Mesendoderm (in vitro differentiated cells): ENCODE results near the gene PROKR1.

Experiments
- DNase-seq: peaks from one replicate; pipeline ENCODE4 v3.0.0; 2013
- H2AK5ac ChIP-seq: 2 replicates; pipeline ENCODE4 v1.6.1; 2013; ENCODE audit warnings: low read length, inconsistent platforms
- H2BK120ac ChIP-seq: 2 replicates; pipeline ENCODE4 v1.6.1; 2013; ENCODE audit warnings: low read depth, mild to moderate bottlenecking, low read length, moderate library complexity, mixed read lengths
- H2BK15ac ChIP-seq: replicated peaks from 2 replicates; pipeline ENCODE4 v1.6.1; 2013; ENCODE audit warnings: low read depth, mild to moderate bottlenecking, moderate library complexity
- H2BK5ac ChIP-seq: 2 replicates; pipeline ENCODE4 v1.6.1; 2013; ENCODE audit warnings: low read length, inconsistent platforms
- H3K18ac ChIP-seq: 2 replicates; pipeline ENCODE4 v1.6.1; 2013; ENCODE audit warnings: mild to moderate bottlenecking, low read length, mixed read lengths
- H3K23ac ChIP-seq: one replicate; pipeline ENCODE4 v1.6.1; 2013; ENCODE audit warnings: low read length
- H3K27ac ChIP-seq: 2 replicates; pipeline ENCODE4 v1.5.1; 2013; ENCODE audit warnings: low read depth, mild to moderate bottlenecking, inconsistent platforms, low read length, moderate library complexity
- H3K27me3 ChIP-seq: 2 replicates; pipeline ENCODE4 v1.6.1; 2013; ENCODE audit warnings: low read length, control low read depth, mild to moderate bottlenecking, inconsistent platforms; ENCODE audit not compliant: insufficient read depth, poor library complexity
- H3K36me3 ChIP-seq: 2 replicates; pipeline ENCODE4 v1.6.1; 2013; ENCODE audit warnings: low read length, inconsistent platforms; ENCODE audit not compliant: control insufficient read depth, insufficient read depth
- H3K4ac ChIP-seq: one replicate; pipeline ENCODE4 v1.6.1; 2013; ENCODE audit warnings: low read depth, mild to moderate bottlenecking, low read length, moderate library complexity
- H3K4me1 ChIP-seq: 2 replicates; pipeline ENCODE4 v1.6.1; 2013; ENCODE audit warnings: low read depth, low read length, inconsistent platforms; ENCODE audit not compliant: control insufficient read depth
- H3K4me2 ChIP-seq: 2 replicates; pipeline ENCODE4 v1.6.1; 2013; ENCODE audit warnings: low read length
- H3K4me3 ChIP-seq: 2 replicates; pipeline ENCODE4 v1.5.1; 2013; ENCODE audit warnings: mild to moderate bottlenecking, low read length
- H3K56ac ChIP-seq: one replicate; pipeline ENCODE4 v1.6.1; 2013; ENCODE audit warnings: low read length
- H3K79me1 ChIP-seq: 2 replicates; pipeline ENCODE4 v1.6.1; 2013; ENCODE audit warnings: low read length, inconsistent platforms
- H3K79me2 ChIP-seq: 2 replicates; pipeline ENCODE4 v1.6.1; 2013; ENCODE audit warnings: mild to moderate bottlenecking, low read length; ENCODE audit not compliant: control insufficient read depth, insufficient read depth
- H3K9ac ChIP-seq: 2 replicates; pipeline ENCODE4 v1.6.1; 2013; ENCODE audit warnings: low read length, inconsistent platforms
- H4K5ac ChIP-seq: one replicate; pipeline ENCODE4 v1.6.1; 2013; ENCODE audit warnings: low read length
- H4K8ac ChIP-seq: one replicate; pipeline ENCODE4 v1.6.1; 2013; ENCODE audit warnings: low read depth, mild to moderate bottlenecking, control low read depth, low read length, moderate library complexity
- WGBS: extraction: QIAGEN DNeasy Blood & Tissue Kit; methylation state at CpG from one replicate; pipeline ENCODE4 v1.1.7; 2013; ENCODE audit warnings: low lambda C conversion rate, missing lambda C conversion rate; ENCODE audit not compliant: insufficient coverage; ENCODE audit errors: extremely low coverage; 5-methylcytosine and 5-hydroxymethylcytosine counted together

The PROKR1 gene

DNA sequence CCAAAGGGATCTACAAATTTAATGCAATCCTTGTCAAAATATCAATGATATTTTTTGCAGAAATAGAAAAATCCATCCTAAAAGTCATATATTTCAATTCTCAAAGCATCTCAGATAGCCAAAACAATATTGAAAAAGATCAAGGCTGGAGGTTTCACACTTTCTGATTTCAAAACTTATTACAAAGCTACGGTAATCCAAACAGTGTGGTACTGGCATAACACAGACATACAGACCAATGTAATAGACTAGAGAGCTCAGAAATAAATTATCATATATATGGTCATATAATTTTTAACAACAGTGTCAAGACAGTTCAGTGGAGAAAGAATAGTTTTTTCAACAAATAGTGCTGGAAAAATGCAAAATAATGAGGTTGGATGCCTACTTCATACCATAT, 40.3 kb upstream of the PROKR1 start:
- no CpG with 5 or more reads among the region's 1 CpG for WGBS
- Histone ChIP-seq H2BK120ac (no peak overlapping the region), H3K9ac (no peak overlapping the region), H3K18ac (no peak overlapping the region), H2AK5ac (no peak overlapping the region), H3K4ac (no peak overlapping the region), H2BK15ac (no peak overlapping the region), H3K23ac (no peak overlapping the region), H3K4me2 (no peak overlapping the region), H3K36me3 (no peaks in the 10 kb centered on the region), H3K79me2 (no peaks in the 10 kb centered on the region), H3K4me1 (no peaks in the 10 kb centered on the region), H4K5ac (no peak overlapping the region), H3K27me3 (no peaks in the 10 kb centered on the region), H3K56ac (no peak overlapping the region), H3K4me3 (no peak overlapping the region), H2BK5ac (no peak overlapping the region), H3K27ac (no peak overlapping the region), H4K8ac (no peak overlapping the region), H3K79me1 (no peaks in the 10 kb centered on the region)
- no peak for DNase-seq

DNA sequence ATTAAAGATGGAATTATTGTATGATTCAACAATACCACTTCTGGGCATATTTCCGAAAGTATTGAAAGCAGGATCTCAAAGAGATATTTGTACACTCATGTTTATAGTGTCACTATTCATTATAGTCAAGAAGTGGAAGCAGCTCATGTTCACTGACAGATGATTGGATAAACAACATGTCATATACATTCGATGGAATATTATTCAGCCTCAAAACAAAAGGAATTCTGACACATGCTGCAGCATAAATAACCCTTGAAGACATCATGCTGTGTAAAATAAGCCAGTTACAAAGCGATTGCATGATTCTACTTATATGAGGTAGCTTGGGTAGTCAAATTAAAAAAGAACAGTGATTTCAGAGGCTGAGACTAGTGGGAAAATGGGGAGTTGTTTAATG, 39.3 kb upstream of the PROKR1 start:
- Histone ChIP-seq H4K5ac (no peak overlapping the region), H2BK5ac (no peak overlapping the region), H3K56ac (no peak overlapping the region), H2BK120ac (no peak overlapping the region), H3K4me1 (no peaks in the 10 kb centered on the region), H3K9ac (no peak overlapping the region), H3K4me3 (no peak overlapping the region), H2AK5ac (no peak overlapping the region), H3K27me3 (no peaks in the 10 kb centered on the region), H4K8ac (no peak overlapping the region), H3K27ac (no peak overlapping the region), H3K79me1 (no peaks in the 10 kb centered on the region), H3K4me2 (no peak overlapping the region), H3K23ac (no peak overlapping the region), H3K36me3 (no peaks in the 10 kb centered on the region), H2BK15ac (no peak overlapping the region), H3K79me2 (no peaks in the 10 kb centered on the region), H3K18ac (no peak overlapping the region), H3K4ac (no peak overlapping the region)
- no CpG with 5 or more reads among the region's 3 CpGs for WGBS
- no peak for DNase-seq

DNA sequence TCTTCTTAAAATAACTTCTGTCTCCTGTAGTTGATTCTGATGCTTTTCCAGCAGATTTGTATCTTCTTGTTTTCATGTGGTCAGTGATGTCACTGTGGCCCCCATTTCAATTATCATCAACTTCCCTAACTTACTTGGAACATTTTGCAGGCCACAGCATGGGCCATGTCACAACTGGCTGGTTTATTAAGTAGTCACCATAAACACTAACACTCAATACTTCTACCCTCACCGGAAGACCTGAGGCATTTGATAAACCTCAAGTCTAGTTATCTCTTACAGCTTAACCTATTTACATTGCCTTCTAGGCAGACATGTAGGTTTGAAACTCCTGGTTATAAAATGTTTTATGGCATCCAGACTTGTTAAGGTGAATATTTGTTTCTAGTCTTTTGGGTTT, 37.4 kb upstream of the PROKR1 start:
- Histone ChIP-seq H3K4me3 (no peak overlapping the region), H2AK5ac (no peak overlapping the region), H3K27me3 (no peaks in the 10 kb centered on the region), H3K4ac (no peak overlapping the region), H2BK15ac (no peak overlapping the region), H3K79me2 (no peaks in the 10 kb centered on the region), H3K23ac (no peak overlapping the region), H3K9ac (no peak overlapping the region), H2BK120ac (no peak overlapping the region), H3K79me1 (no peaks in the 10 kb centered on the region), H3K27ac (no peak overlapping the region), H3K4me2 (no peak overlapping the region), H4K8ac (no peak overlapping the region), H4K5ac (no peak overlapping the region), H3K4me1 (no peaks in the 10 kb centered on the region), H3K18ac (no peak overlapping the region), H2BK5ac (no peak overlapping the region), H3K36me3 (no peaks in the 10 kb centered on the region), H3K56ac (no peak overlapping the region)
- WGBS: no CpG with 5 or more reads among the region's 1 CpG
- no peak for DNase-seq

DNA sequence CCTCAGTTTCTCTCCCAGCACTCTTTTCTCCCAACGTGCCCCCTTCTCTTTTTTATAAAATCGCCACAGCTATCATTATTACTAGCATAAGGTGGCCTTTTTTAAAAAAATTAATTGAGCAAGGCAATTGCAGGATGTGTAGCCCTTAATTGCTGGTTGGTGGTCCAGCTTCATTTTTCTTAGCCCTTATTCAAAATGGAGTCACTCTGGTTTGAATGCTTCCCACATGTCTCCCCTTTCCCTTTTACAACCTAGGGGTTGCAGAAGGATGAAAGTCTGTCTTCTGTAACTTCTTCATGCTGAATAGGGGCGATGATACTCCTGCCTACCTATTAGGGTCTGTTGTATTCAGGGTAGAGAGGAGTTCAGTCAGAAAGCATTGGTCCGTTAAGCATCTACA, 36.6 kb upstream of the PROKR1 start:
- Histone ChIP-seq H2BK5ac (no peak overlapping the region), H4K8ac (no peak overlapping the region), H3K27ac (no peak overlapping the region), H2BK120ac (no peak overlapping the region), H3K56ac (no peak overlapping the region), H3K18ac (no peak overlapping the region), H3K79me1 (no peaks in the 10 kb centered on the region), H3K79me2 (no peaks in the 10 kb centered on the region), H4K5ac (no peak overlapping the region), H3K4ac (no peak overlapping the region), H3K36me3 (no peaks in the 10 kb centered on the region), H3K23ac (no peak overlapping the region), H2AK5ac (no peak overlapping the region), H2BK15ac (no peak overlapping the region), H3K27me3 (no peaks in the 10 kb centered on the region), H3K9ac (no peak overlapping the region), H3K4me1 (no peaks in the 10 kb centered on the region), H3K4me3 (no peak overlapping the region), H3K4me2 (no peak overlapping the region)
- WGBS: no CpG with 5 or more reads among the region's 4 CpGs
- DNase-seq: no peak

DNA sequence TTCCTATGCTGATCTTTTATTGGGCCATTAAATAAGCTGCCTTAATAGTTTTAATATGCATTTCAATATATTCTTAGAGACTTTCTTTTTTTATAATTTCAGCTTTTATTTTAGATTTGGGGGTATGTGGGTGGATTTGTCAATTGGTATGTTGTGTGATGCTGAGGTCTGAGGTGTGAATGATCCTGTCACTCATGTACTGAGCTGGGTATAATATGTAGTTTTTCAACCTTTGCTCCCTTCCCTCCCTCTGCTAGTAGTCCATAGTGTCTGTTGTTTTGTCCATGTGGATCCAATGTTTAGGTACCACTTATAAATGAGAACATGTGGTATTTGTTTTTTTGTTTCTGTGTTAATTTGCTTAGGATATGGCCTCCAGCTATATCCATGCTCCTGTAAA, 35.5 kb upstream of the PROKR1 start:
- Histone ChIP-seq H4K5ac (no peak overlapping the region), H3K23ac (no peak overlapping the region), H2BK5ac (no peak overlapping the region), H3K4me1 (no peaks in the 10 kb centered on the region), H3K9ac (no peak overlapping the region), H3K79me1 (no peaks in the 10 kb centered on the region), H3K79me2 (no peaks in the 10 kb centered on the region), H3K27ac (no peak overlapping the region), H3K18ac (no peak overlapping the region), H3K4me2 (no peak overlapping the region), H2BK120ac (no peak overlapping the region), H4K8ac (no peak overlapping the region), H3K4ac (no peak overlapping the region), H2AK5ac (no peak overlapping the region), H3K27me3 (no peaks in the 10 kb centered on the region), H3K56ac (no peak overlapping the region), H3K36me3 (no peaks in the 10 kb centered on the region), H3K4me3 (no peak overlapping the region), H2BK15ac (no peak overlapping the region)
- DNase-seq: no peak

DNA sequence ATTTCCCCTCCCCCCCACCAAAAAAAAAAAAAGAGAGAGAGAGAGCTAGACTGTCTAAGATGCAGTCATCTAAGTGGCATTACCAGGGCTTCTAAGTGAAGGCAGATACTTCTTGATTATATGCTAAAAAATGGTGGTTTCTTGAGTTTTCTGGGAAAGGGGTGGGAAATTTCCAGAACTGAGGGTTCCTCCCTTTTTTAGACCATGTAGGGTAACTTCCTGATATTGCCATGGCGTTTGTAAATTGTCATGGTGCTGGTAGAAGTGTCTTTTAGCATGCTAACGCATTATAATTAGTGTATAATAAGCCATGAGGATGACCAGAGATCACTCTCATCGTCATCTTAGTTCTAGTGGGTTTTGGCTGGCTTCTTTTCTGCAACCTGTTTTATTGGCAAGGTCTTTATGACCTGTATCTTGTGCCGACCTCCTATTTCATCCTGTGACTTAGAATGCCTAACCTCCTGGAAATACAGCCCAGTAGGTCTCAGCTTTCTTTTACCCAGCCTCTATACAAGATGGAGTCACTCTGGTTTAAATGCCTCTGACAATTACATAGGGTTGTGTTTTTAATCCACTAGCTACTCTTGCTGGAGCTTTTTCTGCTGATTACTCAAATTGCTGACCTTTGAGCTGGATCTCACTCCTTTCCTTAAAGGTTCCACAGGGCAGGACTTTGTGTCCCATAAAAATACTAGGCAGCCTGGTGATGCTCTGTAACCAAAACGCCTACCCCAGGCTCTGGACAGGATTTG, 30.4 kb upstream of the PROKR1 start:
- no peak for DNase-seq
- Histone ChIP-seq H3K18ac (no peak overlapping the region), H3K9ac (no peak overlapping the region), H2BK5ac (no peak overlapping the region), H4K8ac (no peak overlapping the region), H3K4me2 (no peak overlapping the region), H3K23ac (no peak overlapping the region), H3K27ac (no peak overlapping the region), H3K4me1 (no peaks in the 10 kb centered on the region), H3K4me3 (no peak overlapping the region), H3K56ac (no peak overlapping the region), H3K4ac (no peak overlapping the region), H3K27me3 (no peaks in the 10 kb centered on the region), H3K79me2 (no peaks in the 10 kb centered on the region), H2BK15ac (no peak overlapping the region), H2AK5ac (no peak overlapping the region), H4K5ac (no peak overlapping the region), H3K36me3 (no peaks in the 10 kb centered on the region), H3K79me1 (no peaks in the 10 kb centered on the region), H2BK120ac (no peak overlapping the region)
- no CpG with 5 or more reads among the region's 5 CpGs for WGBS
